ENCODE data around the gene SPOCK1. TPM values are rescaled to one million over a fixed set of nuclear protein-coding genes. Genes with fewer than 3 reads are reported as not detected.

Gene SPOCK1
- total and polyA plus RNA-seq, 2 of the 13 experiments (the other 11 are each of a cell fraction or from before 2014, with no cell fraction given), result 0.18 to 0.29 TPM

- TF ChIP-seq GABPA (IDR thresholded peaks at IDR 0.05; ENCODE audit: low read depth, low read length), result no peak
- TF ChIP-seq GABPA (CRISPR knock-in tag; IDR thresholded peaks at IDR 0.05; ENCODE audit: low read depth), result no peak
- no peak for TF ChIP-seq CBX2 (IDR thresholded peaks at IDR 0.05; ENCODE audit: low read depth, low read length)
- TF ChIP-seq CBX2 (CRISPR knock-in tag; IDR thresholded peaks at IDR 0.05; ENCODE audit: low read depth), result no peak
- TF ChIP-seq MIXL1 (CRISPR knock-in tag; IDR thresholded peaks at IDR 0.05), result no peak
- TF ChIP-seq HDAC1 (CRISPR knock-in tag; IDR thresholded peaks at IDR 0.05), result no peak
- TF ChIP-seq NCOA5 (CRISPR knock-in tag; IDR thresholded peaks at IDR 0.05), result no peak
- TF ChIP-seq ZNF225 (CRISPR knock-in tag; IDR thresholded peaks at IDR 0.05), result no peak
- TF ChIP-seq ZNF432 (CRISPR knock-in tag; IDR thresholded peaks at IDR 0.05; ENCODE audit: borderline replicate concordance), result no peak
- no peak for TF ChIP-seq PRPF4 (IDR thresholded peaks at IDR 0.05; ENCODE audit: low read depth, low read length, poor library complexity, severe bottlenecking)
- TF ChIP-seq YY1 (IDR thresholded peaks at IDR 0.05; ENCODE audit: insufficient read depth, insufficient replicate concordance, low read depth, low read length), result no peak
- TF ChIP-seq U2AF2 (IDR thresholded peaks at IDR 0.05; ENCODE audit: low read depth, low read length), result no peak
- no peak for TF ChIP-seq ZNF558 (CRISPR knock-in tag; IDR thresholded peaks at IDR 0.05; ENCODE audit: borderline replicate concordance)
Observed at GRCh38 chr5:137264573-137264972, 234.6 kb downstream of the SPOCK1 start (continued).

- 34% methylated on average over 3 of the region's 3 CpGs for WGBS (ENCODE audit: low lambda C conversion rate)
- Histone ChIP-seq H3K27ac (ENCODE audit: extremely low read length, insufficient read depth, low read length) (no peak overlapping the region), H3K9ac (ENCODE audit: insufficient read depth, low read depth, low read length) (no peak overlapping the region), H3K79me2 (ENCODE audit: insufficient read depth, low read length) (no peaks in the 10 kb centered on the region), H3K4me1 (ENCODE audit: insufficient read depth, low read length) (no peaks in the 10 kb centered on the region), H3K36me3 (replicated peaks in 1 of 2; ENCODE audit: control insufficient read depth in 1 of 2, insufficient read depth in 2 of 2, low read length in 2 of 2) (no peaks in the 10 kb centered on the region), H3K27me3 (ENCODE audit: control insufficient read depth in 1 of 2, insufficient read depth in 2 of 2, low read length in 2 of 2) (peaks cover 0 to 1% of the 10 kb centered on the region in 2 experiments; a peak in 1 of 5 replicates), H3K4me2 (ENCODE audit: low read depth, low read length) (no peak overlapping the region), H4K20me1 (ENCODE audit: insufficient read depth, low read length) (no peaks in the 10 kb centered on the region), H3K9me3 (ENCODE audit: low read length) (no peaks in the 10 kb centered on the region), H2AFZ (ENCODE audit: low read length) (no peak overlapping the region), H3K4me3 (replicated peaks in 1 of 3; ENCODE audit: insufficient read depth in 1 of 3, low read depth in 2 of 3, low read length in 3 of 3) (no peak overlapping the region)
- FAIRE-seq (no peak), DNase-seq (ENCODE audit: low spot score) (no peak), ATAC-seq (no peak)
- intact Hi-C loops (cut with micrococcal nuclease; ENCODE audit: unreplicated experiment), result no loop called here
- CTCF ChIA-PET (ENCODE audit: low intra/inter-chr PET ratio, low total read pairs), result no interaction called here
- no TSS peak for BruUV-seq (replicated peaks)
- POLR2A ChIA-PET, result no interaction called here
- in situ Hi-C loops (cut with HindIII; ENCODE audit: extremely low pct_ligation_motif_present, low pct_unique_long_range_greater_than_20kb), result no loop called here
- TF ChIP-seq TARDBP (CRISPR knock-in tag; IDR thresholded peaks at IDR 0.05), result no peak
- no peak for TF ChIP-seq ZNF737 (CRISPR knock-in tag; IDR thresholded peaks at IDR 0.05; ENCODE audit: borderline replicate concordance)
- TF ChIP-seq HNF4G (IDR thresholded peaks at IDR 0.05; ENCODE audit: borderline replicate concordance, low read depth, low read length), result no peak
- no peak for TF ChIP-seq HNF4G (CRISPR knock-in tag; IDR thresholded peaks at IDR 0.05; ENCODE audit: borderline replicate concordance, low read depth)
- TF ChIP-seq THRA (CRISPR knock-in tag; IDR thresholded peaks at IDR 0.05; ENCODE audit: borderline replicate concordance), result no peak
- TF ChIP-seq ZNF275 (CRISPR knock-in tag; IDR thresholded peaks at IDR 0.05; ENCODE audit: borderline replicate concordance), result no peak
- no peak for TF ChIP-seq ZBTB44 (CRISPR knock-in tag; IDR thresholded peaks at IDR 0.05)
- no peak for TF ChIP-seq ZNF180 (CRISPR knock-in tag; IDR thresholded peaks at IDR 0.05; ENCODE audit: borderline replicate concordance, low read depth)
Observed at GRCh38 chr5:137264041-137264440, 235.1 kb downstream of the SPOCK1 start.
